Epithelial cell of proximal tubule (primary cell): ENCODE measurements around the gene EFCAB6. TPM values are rescaled to one million over a fixed set of nuclear protein-coding genes. Genes with fewer than 3 reads are reported as not detected.

Experiments used
- DNase-seq: peaks from one replicate; pipeline ENCODE4 v3.0.0-alpha.2; 2011; ENCODE audit warnings: low read depth
- H3K4me3 ChIP-seq: 2 replicates; pipeline ENCODE4 v1.5.1; 2011; ENCODE audit warnings: low read depth, mild to moderate bottlenecking, low read length
- CTCF ChIP-seq: conservative IDR thresholded peaks from 2 replicates; pipeline ENCODE4 v1.5.1; 2012; ENCODE audit warnings: low read depth, mild to moderate bottlenecking, low read length
- total RNA-seq: library from RNA; depleted of rRNA; stranded (reverse); fragments of >200 nt; gene quantifications from 2 replicates; pipeline ENCODE4 v1.2.3, GENCODE V29; 2015

The EFCAB6 gene
- total RNA-seq, 1 donor from 2014 or later, result 0.23 TPM

- no peak for TF ChIP-seq CTCF
- no peak overlapping the region for H3K4me3 ChIP-seq
- no peak for DNase-seq
These were observed 306.2 kb downstream of the EFCAB6 start for GRCh38 chr22:43505896-43506295.

GRCh38 chr22:43505423-43505822, 306.7 kb downstream of the EFCAB6 start:
- H3K4me3 ChIP-seq, result no peak overlapping the region
- no peak for TF ChIP-seq CTCF
- DNase-seq, result no peak

GRCh38 chr22:43504666-43505261, 307.3 kb downstream of the EFCAB6 start:
- no peak overlapping the region for H3K4me3 ChIP-seq
- no peak for DNase-seq
- TF ChIP-seq CTCF, result no peak

GRCh38 chr22:43504068-43504467, 308.0 kb downstream of the EFCAB6 start:
- no peak for TF ChIP-seq CTCF
- DNase-seq, result no peak
- no peak overlapping the region for H3K4me3 ChIP-seq

GRCh38 chr22:43502306-43502874, 309.7 kb downstream of the EFCAB6 start:
- DNase-seq, result no peak
- no peak for TF ChIP-seq CTCF
- no peak overlapping the region for H3K4me3 ChIP-seq

- no peak overlapping the region for H3K4me3 ChIP-seq
- TF ChIP-seq CTCF, result no peak
These were observed 310.2 kb downstream of the EFCAB6 start for GRCh38 chr22:43501878-43502277.

More at GRCh38 chr22:43501878-43502277, 310.2 kb downstream of the EFCAB6 start:
- no peak for DNase-seq
